ENCODE results near the gene CCDC102A.
"Not testable (repeated sequence)": the region's sequence is repeated elsewhere in the genome, so short reads cannot be mapped to it uniquely, and the experiment has no call there.

The CCDC102A gene

DNA sequence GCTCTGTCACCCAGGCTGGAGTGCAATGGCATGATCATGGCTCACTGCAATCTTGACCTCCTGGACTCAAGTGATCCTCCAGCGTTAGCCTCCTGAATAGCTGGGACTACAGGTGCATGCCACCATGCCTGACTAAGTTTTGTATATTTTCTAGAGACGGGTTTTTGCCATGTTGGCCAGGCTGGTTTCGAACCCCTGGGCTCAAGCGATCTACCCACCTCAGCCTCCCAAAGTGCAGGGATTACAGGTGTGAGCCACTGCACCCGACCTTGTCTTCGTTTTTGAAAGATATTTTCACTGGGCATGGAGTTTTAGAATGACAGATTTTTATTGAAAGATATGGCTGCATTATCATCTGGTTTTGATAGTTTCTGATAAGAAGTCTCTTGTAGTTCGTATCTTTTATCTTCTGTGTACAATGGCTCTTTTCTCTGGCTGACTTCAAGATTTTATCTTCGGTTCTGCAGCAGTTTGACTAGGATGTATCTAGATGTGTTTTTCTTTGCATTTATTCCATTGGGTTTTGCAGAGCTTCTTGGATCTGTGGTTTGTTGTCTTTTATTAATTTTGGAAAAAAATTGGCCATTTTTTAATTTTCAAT lies 20.7 kb upstream of the CCDC102A start:
- Histone ChIP-seq H3K4me1 (ENCODE audit: insufficient read depth, low read length) (no peaks in the 10 kb centered on the region), H3K9ac (ENCODE audit: low read depth, low read length) (no peak overlapping the region), H3K36me3 (ENCODE audit: insufficient read depth, low read length) (no peaks in the 10 kb centered on the region), H3K9me3 (ENCODE audit: control insufficient read depth, insufficient read depth, low read length) (no peaks in the 10 kb centered on the region; the same call in none of the 2 replicates)

DNA sequence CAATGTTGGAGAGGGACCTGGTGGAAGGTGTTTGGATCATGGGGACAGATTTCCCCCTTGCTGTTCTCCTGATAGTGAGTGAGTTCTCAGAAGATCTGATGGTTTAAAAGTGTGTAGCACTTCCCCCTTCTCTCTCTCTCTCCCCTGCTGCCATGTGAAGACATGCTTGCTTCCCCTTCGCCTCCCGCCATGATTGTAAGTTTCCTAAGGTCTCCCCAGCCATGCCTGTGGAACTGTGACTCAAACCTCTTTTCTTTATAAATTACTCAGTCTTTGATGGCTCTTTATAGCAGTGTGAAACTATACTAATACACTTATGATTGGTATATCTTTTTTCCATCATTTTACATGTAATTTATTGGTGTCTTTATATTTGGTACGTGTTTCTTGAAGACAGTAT lies 19.5 kb upstream of the CCDC102A start:
- Histone ChIP-seq H3K36me3 (ENCODE audit: insufficient read depth, low read length) (no peaks in the 10 kb centered on the region), H3K9me3 (ENCODE audit: control insufficient read depth, insufficient read depth, low read length) (no peaks in the 10 kb centered on the region; the same call in 1 of the 2 replicates)

DNA sequence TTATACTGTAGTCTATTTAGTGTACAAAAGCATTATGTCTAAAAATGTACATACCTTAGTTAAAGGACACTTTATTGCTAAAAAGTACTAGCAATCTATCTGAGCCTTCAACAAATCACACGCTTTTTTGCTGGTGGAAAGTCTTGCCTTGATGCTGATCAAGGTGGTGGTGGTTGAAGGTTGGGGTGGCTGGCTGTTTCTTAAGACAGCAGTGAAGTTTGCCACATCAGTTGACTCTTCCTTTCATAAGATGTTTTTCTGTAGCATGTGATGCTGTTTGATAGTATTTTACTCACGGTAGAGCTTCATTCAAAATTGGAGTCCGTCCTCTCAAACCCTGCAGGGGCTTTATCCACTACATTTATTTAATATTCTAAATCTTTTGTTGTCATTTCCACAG lies 14.7 kb upstream of the CCDC102A start:
- Histone ChIP-seq H3K4me1 (ENCODE audit: insufficient read depth, low read length) (no peaks in the 10 kb centered on the region), H3K9ac (ENCODE audit: low read depth, low read length) (no peak overlapping the region), H3K36me3 (ENCODE audit: insufficient read depth, low read length) (no peaks in the 10 kb centered on the region), H3K9me3 (ENCODE audit: control insufficient read depth, insufficient read depth, low read length) (no peaks in the 10 kb centered on the region)

More for the DNA sequence above, 19.5 kb upstream of the CCDC102A start:
- no peaks in the 10 kb centered on the region for H3K4me1 ChIP-seq (ENCODE audit: insufficient read depth, low read length)
- no peak overlapping the region for H3K9ac ChIP-seq (ENCODE audit: low read depth, low read length)

DNA sequence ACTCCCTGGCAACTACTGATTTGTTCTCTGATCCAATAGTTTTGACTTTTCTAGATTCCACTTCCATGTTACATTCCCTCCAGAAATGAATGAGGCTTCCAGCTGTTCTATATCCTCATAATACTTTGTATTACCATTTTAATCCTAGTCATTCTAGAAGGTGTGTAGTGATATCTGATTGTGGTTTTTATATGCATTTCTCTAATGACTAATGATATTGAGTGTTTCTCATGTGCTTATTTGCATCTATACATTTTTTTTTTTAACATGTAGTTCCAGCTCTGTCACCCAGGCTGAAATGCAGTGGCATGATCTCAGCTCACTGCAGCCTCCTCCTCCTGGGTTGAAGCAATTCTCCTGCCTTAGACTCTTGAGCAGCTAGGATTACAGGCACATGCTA lies 13.4 kb upstream of the CCDC102A start:
- no peaks in the 10 kb centered on the region for H3K9me3 ChIP-seq (ENCODE audit: control insufficient read depth, insufficient read depth, low read length)
- no peaks in the 10 kb centered on the region for H3K4me1 ChIP-seq (ENCODE audit: insufficient read depth, low read length)
- H3K9ac ChIP-seq (ENCODE audit: low read depth, low read length): no peak overlapping the region
- H3K36me3 ChIP-seq (ENCODE audit: insufficient read depth, low read length): no peaks in the 10 kb centered on the region

DNA sequence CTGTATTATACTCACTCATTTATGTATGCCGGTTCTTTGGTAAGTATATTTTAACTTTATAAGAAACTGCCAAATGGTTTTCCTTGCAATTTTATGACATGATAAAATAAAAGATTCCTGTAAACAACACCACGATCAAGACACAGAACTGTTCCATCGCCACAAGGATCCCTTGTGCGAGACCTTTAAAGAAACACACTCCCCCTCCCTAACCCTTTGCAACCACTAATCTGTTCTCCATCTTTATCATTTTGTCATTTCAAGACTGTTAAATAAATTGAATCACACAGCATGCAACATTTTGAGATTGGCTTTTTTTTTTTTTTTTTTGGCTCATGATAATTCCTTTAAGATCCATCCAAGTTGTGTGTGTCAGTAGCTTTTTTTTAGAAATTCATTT lies 12.0 kb upstream of the CCDC102A start:
- Histone ChIP-seq H3K9me3 (ENCODE audit: control insufficient read depth, insufficient read depth, low read length) (no peaks in the 10 kb centered on the region), H3K9ac (ENCODE audit: low read depth, low read length) (no peak overlapping the region), H3K4me1 (ENCODE audit: insufficient read depth, low read length) (peaks cover 4% of the 10 kb centered on the region; the same call in 1 of the 2 replicates)

DNA sequence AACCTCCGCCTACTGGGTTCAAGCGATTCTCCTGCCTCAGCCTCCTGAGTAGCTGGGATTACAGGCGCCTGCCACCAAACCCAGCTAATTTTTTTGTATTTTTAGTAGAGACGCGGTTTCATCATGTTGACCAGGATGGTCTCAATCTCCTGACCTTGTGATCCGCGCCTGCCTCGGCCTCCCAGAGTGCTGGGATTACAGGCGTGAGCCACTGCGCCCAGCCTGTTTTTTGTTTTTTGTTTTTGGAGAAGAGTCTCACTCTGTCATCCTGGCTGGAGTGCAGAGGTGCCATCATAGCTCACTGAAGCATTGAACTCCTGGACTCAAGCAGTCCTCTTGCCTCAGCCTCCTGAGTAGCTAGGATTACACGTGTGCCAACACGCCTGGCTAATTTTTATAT lies 11.2 kb upstream of the CCDC102A start:
- not testable (repeated sequence) for H3K9ac ChIP-seq (ENCODE audit: low read depth, low read length); H3K36me3 ChIP-seq (ENCODE audit: insufficient read depth, low read length); H3K4me1 ChIP-seq (ENCODE audit: insufficient read depth, low read length); H3K9me3 ChIP-seq (ENCODE audit: control insufficient read depth, insufficient read depth, low read length)

More for the DNA sequence above, 12.0 kb upstream of the CCDC102A start:
- no peaks in the 10 kb centered on the region for H3K36me3 ChIP-seq (ENCODE audit: insufficient read depth, low read length)

DNA sequence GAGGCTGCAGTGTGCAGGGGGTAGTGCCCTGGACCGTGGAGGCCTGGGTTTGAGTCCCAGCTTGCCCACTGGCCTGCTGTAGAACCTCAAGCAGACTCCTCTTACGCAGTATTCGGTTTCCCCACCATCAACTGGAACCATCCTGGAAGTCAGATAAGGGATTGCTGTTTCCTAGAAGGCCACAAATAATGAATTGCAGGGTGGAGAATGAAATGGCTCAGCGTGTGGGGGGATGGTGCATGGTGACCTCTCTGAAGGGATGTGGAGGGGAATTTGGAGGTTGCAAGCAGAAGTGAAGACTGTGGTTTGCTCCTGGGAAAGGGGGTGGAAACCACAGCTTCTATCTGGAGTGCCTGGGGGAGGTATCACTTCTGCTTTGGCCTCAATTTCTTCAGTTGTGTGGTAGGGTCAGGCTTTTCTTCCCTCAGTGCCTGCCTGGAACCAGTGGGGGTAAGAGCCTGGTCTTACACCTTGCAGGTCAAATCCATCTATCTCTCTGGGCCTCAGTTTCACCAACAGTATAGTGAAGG lies 7.8 kb upstream of the CCDC102A start:
- no peaks in the 10 kb centered on the region for H3K36me3 ChIP-seq (ENCODE audit: insufficient read depth, low read length)
- H3K9ac ChIP-seq (ENCODE audit: low read depth, low read length): no peak overlapping the region
- peaks cover 4% of the 10 kb centered on the region; the same call in 1 of the 2 replicates for H3K4me1 ChIP-seq (ENCODE audit: insufficient read depth, low read length)
- no peaks in the 10 kb centered on the region for H3K9me3 ChIP-seq (ENCODE audit: control insufficient read depth, insufficient read depth, low read length)

DNA sequence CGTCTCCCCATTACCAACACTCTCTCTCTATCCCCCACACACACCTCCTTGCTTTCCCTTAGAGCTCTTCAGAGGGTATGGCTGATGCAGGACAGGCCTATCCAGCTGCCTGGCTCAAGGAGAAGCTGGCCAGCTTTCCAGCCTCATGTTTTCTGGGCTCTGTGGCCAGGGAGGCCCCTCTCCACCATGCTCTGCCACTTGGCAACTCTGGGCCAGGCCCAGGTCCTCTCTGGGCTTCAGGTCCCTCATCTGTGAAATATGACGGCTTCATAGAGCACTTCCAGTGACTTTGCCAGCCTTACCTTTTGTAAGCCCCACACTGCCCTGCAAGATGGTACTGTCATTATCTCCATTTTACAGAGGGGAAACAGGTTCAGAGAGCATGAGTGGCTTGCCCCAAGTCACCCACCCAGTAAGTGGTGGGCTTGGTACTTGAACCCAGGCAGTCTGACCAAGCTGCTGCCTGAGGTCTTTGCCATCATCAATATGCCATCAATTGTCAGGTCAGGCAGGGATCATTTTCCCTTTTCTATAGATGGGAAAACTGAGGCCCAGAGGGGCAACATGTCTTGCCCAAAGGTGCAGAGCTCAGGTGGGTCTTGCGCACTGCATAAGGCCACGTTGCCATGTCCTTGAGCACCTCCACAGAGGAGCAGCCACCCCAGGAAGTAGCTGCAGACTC lies 5.5 kb upstream of the CCDC102A start:
- H3K4me1 ChIP-seq (ENCODE audit: insufficient read depth, low read length): peaks cover 18% of the 10 kb centered on the region
- H3K36me3 ChIP-seq (ENCODE audit: insufficient read depth, low read length): no peaks in the 10 kb centered on the region
- no peak overlapping the region for H3K9ac ChIP-seq (ENCODE audit: low read depth, low read length)
- H3K9me3 ChIP-seq (ENCODE audit: control insufficient read depth, insufficient read depth, low read length): no peaks in the 10 kb centered on the region

DNA sequence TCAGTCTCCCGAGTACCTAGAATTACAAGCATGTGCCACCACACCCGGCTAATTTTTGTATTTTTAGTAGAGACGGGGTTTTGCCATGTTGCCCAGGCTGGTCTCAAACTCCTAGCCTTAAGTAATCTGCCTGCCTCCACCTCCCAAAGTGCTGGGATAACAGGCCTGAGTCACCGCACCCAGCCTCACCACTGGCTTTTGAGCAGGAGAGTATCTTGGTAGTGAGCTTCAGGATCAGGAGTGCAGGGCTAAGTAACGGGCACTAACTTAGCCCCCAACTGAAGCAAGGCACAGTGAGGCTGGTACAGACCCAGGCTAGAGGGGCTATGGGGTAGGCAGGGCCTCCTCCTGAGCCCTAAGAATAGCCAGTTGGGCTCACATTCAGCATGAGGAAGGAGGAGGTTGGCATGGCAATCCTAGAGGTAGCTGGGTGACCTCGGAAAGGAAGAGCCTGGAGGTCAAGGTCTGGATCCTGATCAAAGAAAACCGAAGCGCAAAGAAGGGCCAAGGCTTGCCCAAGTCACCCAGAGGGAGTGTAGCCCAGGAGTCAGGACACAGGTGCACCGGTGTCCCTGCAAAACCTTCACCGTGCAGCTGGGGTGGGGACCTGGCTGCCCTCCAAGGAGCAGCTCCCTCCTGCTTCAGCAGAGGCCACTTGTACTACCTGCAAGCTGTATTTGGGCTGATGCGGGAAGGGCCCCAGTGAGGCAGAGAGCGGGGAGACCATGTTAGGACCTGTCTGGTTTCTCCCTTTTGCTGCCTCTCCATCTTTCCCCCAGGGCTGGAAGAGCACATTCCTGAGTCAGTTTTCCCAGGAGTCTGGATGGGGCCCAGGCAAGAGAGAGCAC lies 4.8 kb upstream of the CCDC102A start:
- Histone ChIP-seq H3K36me3 (ENCODE audit: insufficient read depth, low read length) (no peaks in the 10 kb centered on the region), H3K4me1 (ENCODE audit: insufficient read depth, low read length) (peaks cover 18% of the 10 kb centered on the region), H3K9me3 (ENCODE audit: control insufficient read depth, insufficient read depth, low read length) (no peaks in the 10 kb centered on the region), H3K9ac (ENCODE audit: low read depth, low read length) (no peak overlapping the region)

DNA sequence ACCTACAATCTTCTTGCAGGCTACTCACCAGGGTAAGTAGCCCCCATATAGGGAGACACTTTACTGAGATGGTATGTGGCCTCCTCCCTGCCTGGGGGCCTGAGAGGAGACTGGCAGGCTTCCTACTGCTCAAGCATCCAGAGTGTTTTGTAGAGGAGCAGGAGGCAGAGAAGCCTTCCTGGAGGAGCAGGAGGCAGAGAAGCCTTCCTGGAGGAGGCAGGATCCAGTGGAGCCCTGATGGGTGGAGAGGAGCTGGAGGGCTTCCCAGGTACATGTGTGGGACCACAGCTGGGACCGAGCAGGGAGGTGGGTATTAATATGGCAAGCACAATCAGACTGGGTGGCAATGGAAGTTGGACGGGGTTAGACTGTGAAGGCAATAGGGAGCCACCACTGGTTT lies 4.0 kb upstream of the CCDC102A start:
- Histone ChIP-seq H3K36me3 (ENCODE audit: insufficient read depth, low read length) (no peaks in the 10 kb centered on the region), H3K9ac (ENCODE audit: low read depth, low read length) (no peak overlapping the region), H3K9me3 (ENCODE audit: control insufficient read depth, insufficient read depth, low read length) (no peaks in the 10 kb centered on the region), H3K4me1 (ENCODE audit: insufficient read depth, low read length) (peaks cover 19% of the 10 kb centered on the region)

DNA sequence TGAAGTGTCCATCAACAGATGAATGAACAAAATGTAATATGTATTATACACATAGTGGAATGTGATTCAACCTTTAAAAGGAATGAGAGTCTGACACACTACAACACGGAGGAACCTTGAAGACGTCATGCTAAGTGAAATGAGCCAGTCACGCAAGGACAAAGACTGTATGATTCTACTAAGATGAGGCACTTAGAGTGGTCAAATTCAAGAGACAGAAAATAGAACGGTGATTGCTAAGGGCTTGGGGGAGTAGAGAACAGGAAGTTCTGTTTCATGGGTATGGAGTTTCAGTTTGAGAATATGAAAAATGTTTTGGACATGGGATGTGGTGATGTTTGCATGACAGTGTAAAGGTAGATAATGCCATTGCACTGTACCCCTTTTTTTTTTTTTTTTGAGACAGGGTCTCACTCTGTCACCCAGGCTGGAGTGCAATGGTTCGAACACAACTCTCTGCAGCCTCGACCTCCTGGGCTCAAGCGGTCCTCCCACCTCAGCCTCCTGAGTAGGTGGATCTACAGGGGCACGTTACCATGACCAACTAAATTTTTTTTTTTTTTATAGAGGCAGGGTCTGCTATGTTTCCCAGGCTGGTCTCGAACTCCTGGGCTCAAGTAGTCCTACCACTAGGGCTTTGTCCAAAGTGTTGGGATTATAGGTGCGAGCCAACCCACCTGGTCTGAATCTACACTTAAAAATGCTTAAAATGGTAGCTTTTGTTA lies 2.9 kb upstream of the CCDC102A start:
- H3K4me1 ChIP-seq (ENCODE audit: insufficient read depth, low read length): peaks cover 20% of the 10 kb centered on the region
- H3K9me3 ChIP-seq (ENCODE audit: control insufficient read depth, insufficient read depth, low read length): no peaks in the 10 kb centered on the region
- no peak overlapping the region for H3K9ac ChIP-seq (ENCODE audit: low read depth, low read length)
- H3K36me3 ChIP-seq (ENCODE audit: insufficient read depth, low read length): no peaks in the 10 kb centered on the region

DNA sequence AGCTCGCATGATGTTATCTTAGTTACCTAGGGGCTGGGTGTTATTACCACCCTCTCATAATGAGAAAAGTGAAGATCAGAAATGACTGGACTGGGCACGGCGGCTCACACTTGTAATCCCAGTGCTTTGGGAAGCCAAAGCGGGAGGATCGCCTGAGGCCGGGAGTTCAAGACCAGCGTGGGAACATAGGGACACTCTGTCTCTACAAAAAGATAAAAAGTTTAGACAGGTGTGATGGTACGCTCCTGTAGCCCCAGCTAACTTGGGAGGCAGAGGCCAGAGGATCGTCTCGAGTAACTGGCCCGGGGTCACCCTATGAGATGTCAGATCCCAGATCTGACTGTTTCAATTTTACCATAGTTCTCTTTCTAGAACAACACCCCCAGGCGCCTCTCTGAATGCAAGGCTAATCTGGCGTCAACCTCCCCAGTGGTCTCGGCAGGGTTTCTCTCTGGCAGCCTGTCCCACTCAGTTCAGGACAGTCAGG lies 1.9 kb upstream of the CCDC102A start:
- Histone ChIP-seq H3K36me3 (ENCODE audit: insufficient read depth, low read length) (no peaks in the 10 kb centered on the region), H3K4me1 (ENCODE audit: insufficient read depth, low read length) (peaks cover 22% of the 10 kb centered on the region), H3K9ac (ENCODE audit: low read depth, low read length) (no peak overlapping the region), H3K9me3 (ENCODE audit: control insufficient read depth, insufficient read depth, low read length) (no peaks in the 10 kb centered on the region)

DNA sequence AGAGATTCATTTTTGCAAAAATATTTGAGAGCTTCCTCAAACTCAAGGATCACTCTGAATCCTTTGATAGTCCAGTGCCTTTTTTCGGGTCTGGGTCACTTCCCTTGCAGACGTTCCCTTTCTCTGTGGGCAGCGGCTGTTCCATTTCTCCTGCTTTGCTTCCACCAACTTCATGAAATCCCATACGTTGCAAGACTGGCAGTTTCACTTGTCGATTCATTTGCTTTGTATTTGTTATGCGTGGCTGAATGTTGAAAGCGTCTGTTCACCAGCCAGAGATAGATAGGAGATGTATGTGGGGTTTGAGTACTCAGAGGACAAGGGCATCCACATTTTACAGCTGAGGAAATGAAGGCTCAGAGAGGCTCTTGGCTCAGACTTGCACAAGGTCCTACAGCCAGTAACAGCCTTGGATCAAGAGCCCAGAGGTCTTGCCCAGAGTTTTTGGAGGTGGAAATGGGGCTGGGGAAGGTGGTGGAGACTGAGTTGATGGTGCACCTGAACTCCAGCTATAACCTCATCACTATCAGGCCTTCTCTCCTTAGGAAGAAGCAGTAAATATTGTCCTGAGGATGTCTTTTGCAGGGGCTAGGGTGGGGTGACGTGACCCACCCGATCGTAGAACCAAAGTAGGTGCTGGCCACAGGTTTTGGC lies 1.3 kb upstream of the CCDC102A start:
- Histone ChIP-seq H3K4me1 (ENCODE audit: insufficient read depth, low read length) (peaks cover 28% of the 10 kb centered on the region), H3K9me3 (ENCODE audit: control insufficient read depth, insufficient read depth, low read length) (no peaks in the 10 kb centered on the region), H3K36me3 (ENCODE audit: insufficient read depth, low read length) (no peaks in the 10 kb centered on the region), H3K9ac (ENCODE audit: low read depth, low read length) (peak overlapping the region; percentile 88; the same call in 1 of the 2 replicates)

DNA sequence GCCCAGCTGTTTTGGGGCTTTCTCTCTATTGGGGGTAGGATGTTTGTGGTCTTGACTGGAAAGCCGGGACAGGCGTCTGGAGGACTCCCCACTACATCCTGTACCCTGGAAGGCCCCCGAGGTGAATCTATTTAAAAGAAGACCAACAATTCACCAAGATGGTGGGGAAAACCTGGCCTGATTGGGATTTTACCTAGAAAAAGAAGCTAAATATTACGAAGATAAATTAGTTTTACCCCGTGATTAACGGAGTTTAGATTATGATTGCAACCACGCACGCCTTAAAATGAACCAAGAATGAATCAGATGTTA lies 779 bp upstream of the CCDC102A start:
- H3K9ac ChIP-seq (ENCODE audit: low read depth, low read length): peak overlapping the region; percentile 88
- H3K4me1 ChIP-seq (ENCODE audit: insufficient read depth, low read length): peaks cover 32% of the 10 kb centered on the region

More for the DNA sequence above, 779 bp upstream of the CCDC102A start:
- no peaks in the 10 kb centered on the region for H3K9me3 ChIP-seq (ENCODE audit: control insufficient read depth, insufficient read depth, low read length)
- H3K36me3 ChIP-seq (ENCODE audit: insufficient read depth, low read length): no peaks in the 10 kb centered on the region
